Testis (tissue), 3 donors: Measurements from ENCODE around the gene SNTB2. TPM values are rescaled to one million over a fixed set of nuclear protein-coding genes. Genes with fewer than 3 reads are reported as not detected.
A peak's percentile ranks its signal among the peaks of the same experiment; 100 is the strongest.

Source experiments
- DNase-seq: peaks from one replicate; pipeline ENCODE4 v3.0.0-alpha.2; 2019
- H3K27ac ChIP-seq, 2 donors: fragments of 200-600 bp; sonication (generic); one replicate each; pipeline ENCODE4 v1.5.1; 2019
- H3K27me3 ChIP-seq: fragments of 200-600 bp; sonication (generic); one replicate; pipeline ENCODE4 v1.5.1; 2019
- H3K36me3 ChIP-seq: fragments of 200-600 bp; sonication (generic); one replicate; pipeline ENCODE4 v1.5.1; 2017; ENCODE audit warnings: low read depth; ENCODE audit errors: missing control alignments
- H3K4me1 ChIP-seq: fragments of 200-600 bp; sonication (generic); one replicate; pipeline ENCODE4 v1.5.1; 2019
- H3K4me3 ChIP-seq, 2 donors: fragments of 200-600 bp; sonication (generic); one replicate each; pipeline ENCODE4 v1.5.1; 2017 to 2019
- H3K9me3 ChIP-seq: fragments of 200-600 bp; sonication (generic); one replicate; pipeline ENCODE4 v1.5.1; 2017
- POLR2A ChIP-seq: fragments of 450-650 bp; IDR thresholded peaks from one replicate; pipeline ENCODE4 v1.6.1; 2017; ENCODE audit warnings: antibody characterized with exemption, mild to moderate bottlenecking, moderate library complexity
- WGBS, 2 donors: methylation state at CpG; one replicate each; pipeline ENCODE4 v1.1.5; 2018; 5-methylcytosine and 5-hydroxymethylcytosine counted together
- intact Hi-C: fragments of 100-400 bp; cut with DNase I; formaldehyde crosslinking; loops from one replicate; pipeline ENCODE4 v1.15.1; 2023; ENCODE audit warnings: low total_unique reads
- polyA plus RNA-seq: library from polyadenylated mRNA; stranded (reverse); fragments of 350-450 nt; fragmentation: Illumina TruSeq; extraction: RNeasy Lipid Tissue Mini Kit (QIAGEN cat#74804); gene quantifications from one replicate; pipeline ENCODE4 v1.2.3, GENCODE V29; 2014; ENCODE audit warnings: low read depth, low replicate concordance; ENCODE audit not compliant: insufficient read depth
- total RNA-seq, 2 donors: library from RNA; depleted of rRNA; stranded (reverse); fragments of >200 nt; gene quantifications; one replicate each; pipeline ENCODE4 v1.2.3, GENCODE V29; 2016
- TF ChIP-seq, protein P1 (sequence below), 3 experiments: fragments of 450-650 bp in 2 of 3; fragments of 200-600 bp in 1 of 3; sonication (generic) in 1 of 3; IDR thresholded peaks; one replicate each; pipeline ENCODE4 v1.5.1; 2016 to 2019; ENCODE audit warnings: antibody characterized with exemption in 3 of 3, mild to moderate bottlenecking in 2 of 3, moderate library complexity in 1 of 3

SNTB2 gene
- total and polyA plus RNA-seq, 3 donors from 2014 or later = 29.2 to 39.3 (median 35.1) TPM

DNA sequence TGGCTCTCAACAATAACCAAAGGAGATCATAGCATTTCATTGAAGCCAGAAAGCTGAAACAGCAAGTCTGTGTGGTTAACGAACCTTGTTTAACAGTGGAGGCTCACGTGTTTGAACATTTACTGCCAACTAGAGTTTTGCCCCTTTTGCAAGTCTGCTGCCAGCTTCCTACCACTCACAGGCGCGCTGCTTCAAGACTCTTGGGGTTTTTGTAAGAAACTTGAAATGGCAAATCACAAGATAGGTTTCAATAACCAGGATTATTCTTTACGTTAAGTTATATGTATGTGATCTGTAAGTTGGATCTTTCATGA is 1.2 kb downstream of the SNTB2 start:
- Histone ChIP-seq H3K36me3 (no peaks in the 10 kb centered on the region), H3K4me3 (peak overlapping the region; percentile 63 to 94), H3K9me3 (no peaks in the 10 kb centered on the region), H3K27ac (peak overlapping the region; percentile 56 to 86), H3K4me1 (peaks cover 37% of the 10 kb centered on the region), H3K27me3 (no peaks in the 10 kb centered on the region)
- no peak for TF ChIP-seq POLR2A
- TF ChIP-seq, protein P1, sequence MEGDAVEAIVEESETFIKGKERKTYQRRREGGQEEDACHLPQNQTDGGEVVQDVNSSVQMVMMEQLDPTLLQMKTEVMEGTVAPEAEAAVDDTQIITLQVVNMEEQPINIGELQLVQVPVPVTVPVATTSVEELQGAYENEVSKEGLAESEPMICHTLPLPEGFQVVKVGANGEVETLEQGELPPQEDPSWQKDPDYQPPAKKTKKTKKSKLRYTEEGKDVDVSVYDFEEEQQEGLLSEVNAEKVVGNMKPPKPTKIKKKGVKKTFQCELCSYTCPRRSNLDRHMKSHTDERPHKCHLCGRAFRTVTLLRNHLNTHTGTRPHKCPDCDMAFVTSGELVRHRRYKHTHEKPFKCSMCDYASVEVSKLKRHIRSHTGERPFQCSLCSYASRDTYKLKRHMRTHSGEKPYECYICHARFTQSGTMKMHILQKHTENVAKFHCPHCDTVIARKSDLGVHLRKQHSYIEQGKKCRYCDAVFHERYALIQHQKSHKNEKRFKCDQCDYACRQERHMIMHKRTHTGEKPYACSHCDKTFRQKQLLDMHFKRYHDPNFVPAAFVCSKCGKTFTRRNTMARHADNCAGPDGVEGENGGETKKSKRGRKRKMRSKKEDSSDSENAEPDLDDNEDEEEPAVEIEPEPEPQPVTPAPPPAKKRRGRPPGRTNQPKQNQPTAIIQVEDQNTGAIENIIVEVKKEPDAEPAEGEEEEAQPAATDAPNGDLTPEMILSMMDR (IDR thresholded peaks at IDR 0.05) = no peak
- peak; percentile 34 for DNase-seq
- intact Hi-C loops = no loop called here
- WGBS, 2 donors = 0 to 1% methylated on average over 5 of the region's 5 CpGs

DNA sequence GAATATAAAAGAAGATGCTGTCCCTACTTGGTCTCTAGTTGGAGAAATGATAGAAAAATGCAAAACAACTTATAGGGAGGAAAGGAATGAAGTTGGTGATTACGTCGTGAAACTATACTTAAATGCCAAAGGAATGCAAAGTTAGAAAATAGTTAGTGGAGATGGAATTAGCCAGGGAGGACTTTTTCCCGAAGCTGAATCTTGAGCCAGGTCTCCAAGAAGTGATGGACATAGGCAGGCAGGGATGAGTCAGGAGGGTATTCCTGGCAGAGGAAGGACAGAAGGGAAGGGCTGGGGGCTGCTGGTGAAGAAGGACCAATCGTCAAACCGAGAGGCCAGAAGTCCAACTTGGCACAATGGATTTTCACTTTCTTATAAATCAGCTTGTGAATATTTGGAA is 1.8 kb downstream of the SNTB2 start:
- intact Hi-C loops = no loop called here
- H3K27ac ChIP-seq = no peak overlapping the region
- DNase-seq = no peak
- H3K4me3 ChIP-seq = peak overlapping the region in 1 of 2 donors; percentile 94
- TF ChIP-seq, protein P1 (IDR thresholded peaks at IDR 0.05) = no peak
- TF ChIP-seq POLR2A = no peak
- no peaks in the 10 kb centered on the region for H3K36me3 ChIP-seq
- H3K4me1 ChIP-seq = peaks cover 37% of the 10 kb centered on the region
- H3K9me3 ChIP-seq = no peaks in the 10 kb centered on the region
- no peaks in the 10 kb centered on the region for H3K27me3 ChIP-seq
- 8 to 9% methylated on average over 5 of the region's 5 CpGs for WGBS, 2 donors

DNA sequence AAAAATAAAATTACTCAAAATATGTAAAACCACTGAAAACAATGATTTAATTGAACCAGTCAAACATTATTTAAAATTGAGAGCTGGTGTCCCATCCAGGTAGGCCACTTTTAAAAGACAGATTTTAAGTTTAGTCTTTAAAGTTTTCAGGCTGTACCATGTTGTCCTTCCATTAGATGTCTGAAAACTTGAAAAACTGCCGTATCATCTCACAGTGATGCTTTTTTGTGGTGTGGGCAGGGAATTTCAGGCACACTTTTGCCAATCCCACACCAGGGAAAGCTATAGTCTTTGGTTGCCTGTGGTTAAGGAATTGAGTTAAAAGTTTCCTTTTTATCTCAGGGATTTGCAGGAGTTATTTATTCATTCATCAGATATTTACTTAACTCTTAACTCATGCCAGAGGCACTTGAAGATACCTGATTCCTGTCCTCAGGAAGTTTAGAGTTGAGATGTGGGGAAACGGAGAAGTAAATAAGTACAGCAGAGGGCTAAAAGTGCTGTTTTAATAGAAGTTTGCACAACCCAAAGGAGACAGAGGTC is 3.2 kb downstream of the SNTB2 start:
- intact Hi-C loops = no loop called here
- peaks cover 48% of the 10 kb centered on the region for H3K4me1 ChIP-seq
- no peaks in the 10 kb centered on the region for H3K9me3 ChIP-seq
- no peak overlapping the region for H3K27ac ChIP-seq
- TF ChIP-seq POLR2A = no peak
- TF ChIP-seq, protein P1 (IDR thresholded peaks at IDR 0.05) = no peak
- WGBS, 2 donors = 73 to 79% methylated on average over 2 of the region's 2 CpGs
- no peak for DNase-seq
- no peak overlapping the region for H3K4me3 ChIP-seq
- H3K36me3 ChIP-seq = no peaks in the 10 kb centered on the region
- H3K27me3 ChIP-seq = no peaks in the 10 kb centered on the region

DNA sequence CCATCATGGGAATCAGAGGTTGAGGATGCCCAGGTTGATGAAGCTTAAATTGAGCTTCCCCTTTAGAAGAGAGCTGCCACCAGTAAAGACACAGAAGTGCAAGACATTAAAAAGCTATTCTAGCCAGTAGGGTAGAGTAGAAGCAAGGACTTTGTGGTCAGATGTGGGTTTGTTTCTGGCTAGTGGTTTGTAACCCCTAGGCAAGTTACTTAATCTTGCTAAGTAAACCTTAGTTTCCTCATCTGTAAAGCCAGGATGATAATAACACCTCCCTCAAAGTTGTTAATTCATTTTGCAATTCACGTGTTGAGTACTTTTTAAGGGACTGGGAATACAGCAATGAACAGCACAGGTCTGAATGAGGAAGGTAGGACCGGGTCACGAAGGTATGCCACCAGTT is 3.6 kb downstream of the SNTB2 start:
- no peaks in the 10 kb centered on the region for H3K9me3 ChIP-seq
- peaks cover 53% of the 10 kb centered on the region for H3K4me1 ChIP-seq
- H3K27me3 ChIP-seq = no peaks in the 10 kb centered on the region
- DNase-seq = no peak
- H3K36me3 ChIP-seq = no peaks in the 10 kb centered on the region
- TF ChIP-seq POLR2A = no peak
- TF ChIP-seq, protein P1 (IDR thresholded peaks at IDR 0.05) = no peak
- H3K27ac ChIP-seq = no peak overlapping the region
- intact Hi-C loops = no loop called here
- 83 to 89% methylated on average over 3 of the region's 3 CpGs for WGBS, 2 donors
- no peak overlapping the region for H3K4me3 ChIP-seq

DNA sequence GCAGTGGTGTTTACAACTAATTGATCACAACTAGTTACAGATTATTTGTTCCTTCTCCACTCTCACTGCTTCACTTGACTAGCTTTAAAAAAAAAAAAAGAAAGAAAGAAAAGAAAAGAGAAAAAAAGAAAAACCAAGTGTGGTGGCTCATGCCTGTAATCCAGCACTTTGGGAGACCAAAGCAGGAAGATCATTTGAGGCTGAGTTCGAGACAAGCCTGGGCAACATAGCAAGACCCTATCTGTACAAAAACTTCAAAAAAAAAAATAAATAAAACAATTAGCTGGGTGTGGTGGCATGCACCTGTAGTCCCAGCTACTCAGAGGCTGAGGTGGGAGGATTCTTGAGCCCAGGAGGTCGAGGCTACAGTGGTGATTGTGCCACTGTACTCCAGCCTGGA is 4.2 kb downstream of the SNTB2 start:
- 77 to 86% methylated on average over 2 of the region's 2 CpGs for WGBS, 2 donors
- intact Hi-C loops = no loop called here

More for the DNA sequence above, 4.2 kb downstream of the SNTB2 start:
- H3K36me3 ChIP-seq = no peaks in the 10 kb centered on the region
- H3K4me3 ChIP-seq = no peak overlapping the region
- TF ChIP-seq, protein P1 (IDR thresholded peaks at IDR 0.05) = no peak
- TF ChIP-seq POLR2A = no peak
- H3K27ac ChIP-seq = no peak overlapping the region
- no peaks in the 10 kb centered on the region for H3K27me3 ChIP-seq
- peaks cover 54% of the 10 kb centered on the region for H3K4me1 ChIP-seq
- no peak for DNase-seq
- H3K9me3 ChIP-seq = no peaks in the 10 kb centered on the region
